ENCODE results near the gene WDR81. TPM values are rescaled to one million over a fixed set of nuclear protein-coding genes. Genes with fewer than 3 reads are reported as not detected.

The WDR81 gene
- total and polyA plus RNA-seq, 10 of the 15 experiments (the other 5 are each of a cell fraction or from before 2014, with no cell fraction given) = 0.13 to 22.4 (median 7.3) TPM; not detected in 1

- no peaks in the 10 kb centered on the region for H3K27me3 ChIP-seq (replicated peaks in 1 of 2; ENCODE audit: control insufficient read depth in 2 of 2, insufficient read depth in 2 of 2, low read length in 1 of 2)
- CTCF ChIA-PET = interaction anchor here (0.7 to 1.6 kb wide), 3 partner anchors 26 to 111 kb away, joined by 3 read pairs; no protein-coding TSS in a partner anchor
- WGBS (ENCODE audit: insufficient coverage, insufficient replicate concordance, low lambda C conversion rate, missing lambda C conversion rate) = 43% methylated on average over 23 of the region's 25 CpGs
- H3K36me3 ChIP-seq (ENCODE audit: control insufficient read depth in 2 of 2, insufficient read depth in 2 of 2, low read length in 1 of 2) = no peaks in the 10 kb centered on the region
- H3K9me3 ChIP-seq (replicated peaks; ENCODE audit: control insufficient read depth, insufficient read depth, low read length) = no peaks in the 10 kb centered on the region
- POLR2A ChIA-PET = no interaction called here
- no peak for DNase-seq (ENCODE audit: low read depth, low spot score)
- H3K4me1 ChIP-seq (ENCODE audit: control insufficient read depth, insufficient read depth, low read length) = no peaks in the 10 kb centered on the region
- H2AFZ ChIP-seq (ENCODE audit: control insufficient read depth, low read depth, low read length) = no peak overlapping the region
- no peaks in the 10 kb centered on the region for H4K20me1 ChIP-seq (ENCODE audit: control insufficient read depth, insufficient read depth)
- no TSS peak for BruUV-seq (replicated peaks)
- SMC1A ChIA-PET (ENCODE audit: uncharacterized antibody, unreplicated experiment) = interaction anchor here (0.7 to 1.9 kb wide), 2 partner anchors 18 to 29 kb away, joined by 3 to 5 read pairs; no protein-coding TSS in a partner anchor
- H3K27ac ChIP-seq (ENCODE audit: control insufficient read depth, insufficient read depth) = no peak overlapping the region
- RAD21 ChIA-PET (ENCODE audit: unreplicated experiment) = interaction anchor here (1.6 kb wide), 1 partner anchor 31 kb away, joined by 3 read pairs; no protein-coding TSS in a partner anchor
- no peak for ATAC-seq
- TF ChIP-seq CHD4 (IDR thresholded peaks at IDR 0.05) (no peak), MTA2 (IDR thresholded peaks at IDR 0.05; ENCODE audit: low read depth) (no peak), MEF2A (IDR thresholded peaks at IDR 0.05; ENCODE audit: insufficient read depth, low read depth, low read length) (no peak), NR2C2 (IDR thresholded peaks at IDR 0.05; ENCODE audit: borderline replicate concordance, control insufficient read depth, insufficient read length, low read depth) (no peak), KDM1A (IDR thresholded peaks at IDR 0.05; ENCODE audit: borderline replicate concordance) (no peak), PKNOX1 (IDR thresholded peaks at IDR 0.05) (no peak), CREB1 (IDR thresholded peaks at IDR 0.05; ENCODE audit: low read depth) (no peak), SUPT20H (IDR thresholded peaks at IDR 0.05; ENCODE audit: borderline replicate concordance, control insufficient read depth, low read depth, low read length) (no peak), SKIL (IDR thresholded peaks at IDR 0.05; ENCODE audit: low read depth, poor library complexity, severe bottlenecking) (no peak), ASH2L (IDR thresholded peaks at IDR 0.05; ENCODE audit: borderline replicate concordance, low read depth) (no peak), BACH1 (IDR thresholded peaks at IDR 0.05; ENCODE audit: borderline replicate concordance) (no peak), ZNF622 (IDR thresholded peaks at IDR 0.05) (no peak), IRF3 (IDR thresholded peaks at IDR 0.05) (no peak), ZNF217 (IDR thresholded peaks at IDR 0.05) (no peak), TBL1XR1 (IDR thresholded peaks at IDR 0.05; ENCODE audit: low read depth, low read length) (no peak)
- intact Hi-C loops (cut with micrococcal nuclease; ENCODE audit: unreplicated experiment) = no loop called here
- H3K79me2 ChIP-seq (ENCODE audit: control insufficient read depth, insufficient read depth, low read length) = no peaks in the 10 kb centered on the region
- no peak overlapping the region for H3K4me3 ChIP-seq
- H3K9ac ChIP-seq (ENCODE audit: control insufficient read depth, insufficient read depth, low read length) = no peak overlapping the region
- H3K4me2 ChIP-seq (ENCODE audit: control insufficient read depth, insufficient read depth) = no peak overlapping the region
- FAIRE-seq = no peak
- in situ Hi-C loops (cut with MboI) = no loop called here
These were observed 30.1 kb downstream of the WDR81 start for GRCh38 chr17:1754430-1755112.

All from GM12878 (cell line).